ENCODE measurements around the gene GOLGA6B.

DNA sequence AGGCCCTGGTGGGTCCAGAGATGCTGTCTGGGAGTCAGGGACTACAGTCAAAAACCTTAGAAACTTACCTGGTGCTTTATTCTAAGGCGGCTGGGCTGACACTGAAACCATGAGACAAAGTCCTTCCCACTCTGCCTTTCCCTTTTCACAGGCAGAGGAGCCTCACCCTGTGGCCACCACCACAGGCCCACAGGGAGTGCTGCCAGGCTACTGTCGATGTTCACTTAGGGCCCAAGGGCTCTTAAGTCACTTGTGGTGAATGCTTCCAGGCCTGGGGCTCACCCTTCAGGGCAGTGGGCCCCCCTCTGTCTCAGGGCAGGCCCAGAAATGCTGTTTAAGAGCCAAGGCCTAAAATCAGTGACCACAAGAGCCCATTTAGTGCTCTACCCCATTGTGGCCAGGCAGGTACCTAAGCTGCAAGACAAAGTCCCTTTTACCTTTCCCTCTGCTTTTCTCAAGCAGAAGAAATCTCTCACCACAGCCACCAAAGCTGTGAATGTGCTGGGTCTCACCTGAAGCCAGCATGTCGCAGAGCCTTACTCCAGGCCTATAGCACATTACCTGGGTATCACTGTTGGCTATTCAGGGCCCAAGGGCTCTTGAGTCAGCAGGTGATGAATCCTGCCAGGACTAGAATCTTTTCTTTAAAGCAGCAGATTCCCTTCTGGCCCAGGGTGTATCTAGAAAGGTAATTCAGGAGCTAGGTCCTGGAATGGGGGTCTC lies 39.5 kb upstream of the GOLGA6B start:
- TF ChIP-seq, protein P1, sequence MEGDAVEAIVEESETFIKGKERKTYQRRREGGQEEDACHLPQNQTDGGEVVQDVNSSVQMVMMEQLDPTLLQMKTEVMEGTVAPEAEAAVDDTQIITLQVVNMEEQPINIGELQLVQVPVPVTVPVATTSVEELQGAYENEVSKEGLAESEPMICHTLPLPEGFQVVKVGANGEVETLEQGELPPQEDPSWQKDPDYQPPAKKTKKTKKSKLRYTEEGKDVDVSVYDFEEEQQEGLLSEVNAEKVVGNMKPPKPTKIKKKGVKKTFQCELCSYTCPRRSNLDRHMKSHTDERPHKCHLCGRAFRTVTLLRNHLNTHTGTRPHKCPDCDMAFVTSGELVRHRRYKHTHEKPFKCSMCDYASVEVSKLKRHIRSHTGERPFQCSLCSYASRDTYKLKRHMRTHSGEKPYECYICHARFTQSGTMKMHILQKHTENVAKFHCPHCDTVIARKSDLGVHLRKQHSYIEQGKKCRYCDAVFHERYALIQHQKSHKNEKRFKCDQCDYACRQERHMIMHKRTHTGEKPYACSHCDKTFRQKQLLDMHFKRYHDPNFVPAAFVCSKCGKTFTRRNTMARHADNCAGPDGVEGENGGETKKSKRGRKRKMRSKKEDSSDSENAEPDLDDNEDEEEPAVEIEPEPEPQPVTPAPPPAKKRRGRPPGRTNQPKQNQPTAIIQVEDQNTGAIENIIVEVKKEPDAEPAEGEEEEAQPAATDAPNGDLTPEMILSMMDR (conservative IDR thresholded peaks at IDR 0.05; ENCODE audit: low read depth, low read length), result no peak
- TF ChIP-seq EZH2 (IDR thresholded peaks at IDR 0.05; ENCODE audit: borderline replicate concordance, low read depth, low read length, poor library complexity, severe bottlenecking), result no peak

All from A673 (cell line).